NT2/D1 (cell line): Measurements from ENCODE around the gene SCYL2.
"Not testable (repeated sequence)": the region's sequence is repeated elsewhere in the genome, so short reads cannot be mapped to it uniquely, and the experiment has no call there.

ENCODE experiments used
- DNase-seq: peaks from one replicate; pipeline ENCODE4 v3.0.0-alpha.2; 2011; ENCODE audit warnings: low read depth, low spot score
- H3K27me3 ChIP-seq: 2 replicates; pipeline ENCODE4 v1.6.0; 2011; ENCODE audit warnings: mild to moderate bottlenecking; ENCODE audit not compliant: insufficient read length, insufficient read depth
- H3K36me3 ChIP-seq: 2 replicates; pipeline ENCODE4 v1.6.1; 2011; ENCODE audit warnings: mild to moderate bottlenecking, low read length, mixed read lengths; ENCODE audit not compliant: insufficient read depth, insufficient read length
- H3K4me1 ChIP-seq: 2 replicates; pipeline ENCODE4 v1.5.1; 2011; ENCODE audit not compliant: insufficient read depth, insufficient read length
- H3K4me3 ChIP-seq: 2 replicates; pipeline ENCODE4 v1.5.1; 2011; ENCODE audit warnings: low read depth; ENCODE audit not compliant: insufficient read length
- H3K9ac ChIP-seq: 2 replicates; pipeline ENCODE4 v1.6.0; 2011; ENCODE audit warnings: low read depth; ENCODE audit not compliant: insufficient read length
- H3K9me3 ChIP-seq: 2 replicates; pipeline ENCODE4 v1.5.1; 2011; ENCODE audit warnings: mild to moderate bottlenecking, low read length; ENCODE audit not compliant: insufficient read depth
- SUZ12 ChIP-seq: IDR thresholded peaks from 2 replicates; pipeline ENCODE4 v1.6.1; 2011; ENCODE audit not compliant: insufficient read length, insufficient read depth; ENCODE audit errors: extremely low read depth
- YY1 ChIP-seq: IDR thresholded peaks from 2 replicates; pipeline ENCODE4 v1.6.1; 2011; ENCODE audit not compliant: insufficient read length, insufficient read depth
- ZNF274 ChIP-seq: IDR thresholded peaks from 2 replicates; pipeline ENCODE4 v1.6.1; 2011; ENCODE audit warnings: mild to moderate bottlenecking, low read depth, low read length

SCYL2 gene

GRCh38 chr12:100332852-100333251 is 65.9 kb downstream of the SCYL2 start:
- H3K9me3 ChIP-seq: no peaks in the 10 kb centered on the region
- H3K9ac ChIP-seq: no peak overlapping the region
- H3K4me1 ChIP-seq: no peaks in the 10 kb centered on the region
- DNase-seq: no peak
- TF ChIP-seq SUZ12 (no peak), ZNF274 (no peak), YY1 (no peak)
- H3K27me3 ChIP-seq: no peaks in the 10 kb centered on the region
- H3K4me3 ChIP-seq: no peak overlapping the region
- H3K36me3 ChIP-seq: peaks cover 77% of the 10 kb centered on the region

GRCh38 chr12:100337299-100337698 is 70.3 kb downstream of the SCYL2 start:
- no peaks in the 10 kb centered on the region for H3K27me3 ChIP-seq
- TF ChIP-seq ZNF274: no peak
- no peak for TF ChIP-seq YY1
- TF ChIP-seq SUZ12: no peak

GRCh38 chr12:100337727-100338126 is 70.8 kb downstream of the SCYL2 start:
- Histone ChIP-seq H3K36me3 (peaks cover 54% of the 10 kb centered on the region), H3K27me3 (no peaks in the 10 kb centered on the region), H3K4me1 (no peaks in the 10 kb centered on the region), H3K4me3 (no peak overlapping the region), H3K9me3 (no peaks in the 10 kb centered on the region), H3K9ac (no peak overlapping the region)
- TF ChIP-seq YY1: no peak
- TF ChIP-seq ZNF274: no peak
- no peak for TF ChIP-seq SUZ12
- DNase-seq: no peak

More at GRCh38 chr12:100337299-100337698, 70.3 kb downstream of the SCYL2 start:
- Histone ChIP-seq H3K9me3 (no peaks in the 10 kb centered on the region), H3K4me3 (no peak overlapping the region), H3K36me3 (peaks cover 55% of the 10 kb centered on the region), H3K9ac (no peak overlapping the region), H3K4me1 (no peaks in the 10 kb centered on the region)
- DNase-seq: no peak

- Histone ChIP-seq H3K4me1 (no peaks in the 10 kb centered on the region), H3K4me3 (no peak overlapping the region), H3K9ac (no peak overlapping the region), H3K9me3 (no peaks in the 10 kb centered on the region), H3K27me3 (no peaks in the 10 kb centered on the region), H3K36me3 (peaks cover 49% of the 10 kb centered on the region)
- no peak for DNase-seq
- TF ChIP-seq SUZ12 (no peak), ZNF274 (no peak), YY1 (no peak)
Observed at GRCh38 chr12:100339071-100339470, 72.1 kb downstream of the SCYL2 start.

- not testable (repeated sequence) for H3K27me3 ChIP-seq, H3K4me3 ChIP-seq, H3K9me3 ChIP-seq, H3K9ac ChIP-seq, DNase-seq, H3K4me1 ChIP-seq
- peaks cover 19% of the 10 kb centered on the region for H3K36me3 ChIP-seq
Observed at GRCh38 chr12:100342897-100343296, 75.9 kb downstream of the SCYL2 start.

- H3K9ac ChIP-seq, H3K4me3 ChIP-seq, H3K27me3 ChIP-seq, H3K4me1 ChIP-seq, H3K9me3 ChIP-seq, DNase-seq: not testable (repeated sequence)
- peaks cover 11% of the 10 kb centered on the region for H3K36me3 ChIP-seq
Observed at GRCh38 chr12:100344351-100344750, 77.4 kb downstream of the SCYL2 start.

GRCh38 chr12:100345020-100345767 is 78.2 kb downstream of the SCYL2 start:
- peaks cover 3% of the 10 kb centered on the region for H3K36me3 ChIP-seq
- H3K4me3 ChIP-seq: no peak overlapping the region
- DNase-seq: no peak
- no peak for TF ChIP-seq SUZ12
- no peak for TF ChIP-seq YY1
- no peak for TF ChIP-seq ZNF274
- no peak overlapping the region for H3K9ac ChIP-seq
- no peaks in the 10 kb centered on the region for H3K27me3 ChIP-seq
- peaks cover 2% of the 10 kb centered on the region for H3K4me1 ChIP-seq
- no peaks in the 10 kb centered on the region for H3K9me3 ChIP-seq

GRCh38 chr12:100346660-100347059 is 79.7 kb downstream of the SCYL2 start:
- Histone ChIP-seq H3K27me3 (no peaks in the 10 kb centered on the region), H3K9ac (no peak overlapping the region), H3K4me3 (no peak overlapping the region), H3K9me3 (no peaks in the 10 kb centered on the region), H3K36me3 (no peaks in the 10 kb centered on the region), H3K4me1 (peaks cover 2% of the 10 kb centered on the region)
- DNase-seq: no peak
- no peak for TF ChIP-seq YY1
- no peak for TF ChIP-seq ZNF274
- TF ChIP-seq SUZ12: no peak
